Stimulated activated CD4-positive, alpha-beta T cell treated with anti-CD3 and anti-CD28 coated beads, Interleukin-12 subunit alpha, Interleukin-12 subunit beta, amount 100 ng/mL, for 48 hours (primary cell): ENCODE data around the gene ATF5.
"Not testable (repeated sequence)": the region's sequence is repeated elsewhere in the genome, so short reads cannot be mapped to it uniquely, and the experiment has no call there.

Experiments used
- DNase-seq, 3 donors: peaks; one replicate each; pipeline ENCODE4 v3.0.0-alpha.2; 2020; ENCODE audit warnings: low read depth in 2 of 3, low spot score in 1 of 3

ATF5 gene

DNA sequence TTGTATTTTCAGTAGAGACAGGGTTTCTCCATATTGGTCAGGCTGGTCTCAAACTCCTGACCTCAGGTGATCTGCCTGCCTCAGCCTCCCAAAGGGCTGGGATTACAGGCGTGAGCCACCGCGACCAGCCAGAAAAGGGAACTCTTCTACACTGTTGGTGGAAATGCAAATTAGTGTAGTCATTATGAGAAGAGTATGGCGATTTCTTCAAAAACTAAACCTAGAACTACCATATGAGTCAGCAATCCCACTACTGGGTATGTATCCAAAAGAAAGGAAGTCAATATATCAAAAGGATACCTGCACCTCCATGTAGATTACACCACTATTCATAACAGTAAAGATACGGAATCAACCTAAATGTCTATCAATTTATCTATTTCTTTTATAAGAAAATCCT lies 15.6 kb downstream of the ATF5 start:
- not testable (repeated sequence) for DNase-seq

DNA sequence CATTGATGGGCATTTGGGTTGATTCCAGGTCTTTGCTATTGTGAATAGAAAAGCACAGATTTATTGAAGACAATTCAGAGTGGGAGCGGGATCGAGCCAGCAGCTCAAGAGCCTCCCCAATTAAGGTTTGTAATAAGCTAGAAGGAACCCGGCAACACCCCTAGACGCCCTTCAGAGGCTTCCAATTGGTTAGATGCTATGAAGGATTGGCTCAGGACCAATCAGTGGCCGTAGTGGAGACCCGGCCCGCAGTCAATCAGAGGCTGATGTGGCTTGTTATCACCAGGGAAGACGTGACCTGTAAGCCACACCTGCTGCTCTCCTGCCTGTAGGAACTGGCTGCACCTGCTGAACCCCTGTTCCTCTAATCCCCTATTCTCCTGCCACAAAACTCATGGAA lies 17.4 kb downstream of the ATF5 start:
- no peak for DNase-seq

DNA sequence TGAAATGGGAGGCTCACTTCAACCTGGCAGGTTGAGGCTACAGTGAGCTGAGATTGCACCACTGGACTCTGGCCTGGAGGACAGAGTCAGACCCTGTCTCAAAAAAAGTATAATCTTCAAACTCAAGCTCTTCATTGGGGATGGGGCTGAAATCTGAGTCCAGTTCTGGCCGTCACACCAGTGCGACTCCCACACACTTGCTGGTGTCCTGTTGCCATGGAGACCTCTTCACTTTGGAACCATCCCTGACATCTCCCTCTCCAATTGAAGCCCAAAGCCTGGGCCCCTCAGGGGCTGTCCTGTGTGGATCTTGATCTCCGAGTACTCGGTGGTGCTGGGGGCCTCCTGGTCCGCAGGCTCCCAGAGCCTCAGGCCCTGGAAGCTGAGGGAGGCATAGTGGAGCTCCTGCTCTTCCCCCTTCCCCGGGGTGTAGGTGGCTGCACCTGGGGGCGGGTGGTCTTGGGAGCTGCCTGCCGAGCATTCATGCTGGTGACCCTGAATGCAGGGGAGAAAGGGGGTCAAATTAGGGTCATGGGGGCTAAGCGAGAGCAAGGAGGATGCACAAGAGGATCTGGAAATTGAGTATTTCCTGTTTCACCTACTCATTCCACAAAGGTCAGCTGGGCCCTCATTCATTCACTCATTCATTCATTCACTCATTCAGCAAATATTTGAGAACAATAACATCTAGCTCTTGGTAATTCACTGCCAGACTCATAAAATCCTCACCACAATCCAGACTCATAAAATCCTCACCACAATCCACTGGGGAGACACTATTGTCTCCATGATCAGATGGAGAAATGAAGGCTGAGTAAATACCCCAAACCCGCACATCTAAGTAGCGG lies 21.0 kb downstream of the ATF5 start:
- no peak for DNase-seq

DNA sequence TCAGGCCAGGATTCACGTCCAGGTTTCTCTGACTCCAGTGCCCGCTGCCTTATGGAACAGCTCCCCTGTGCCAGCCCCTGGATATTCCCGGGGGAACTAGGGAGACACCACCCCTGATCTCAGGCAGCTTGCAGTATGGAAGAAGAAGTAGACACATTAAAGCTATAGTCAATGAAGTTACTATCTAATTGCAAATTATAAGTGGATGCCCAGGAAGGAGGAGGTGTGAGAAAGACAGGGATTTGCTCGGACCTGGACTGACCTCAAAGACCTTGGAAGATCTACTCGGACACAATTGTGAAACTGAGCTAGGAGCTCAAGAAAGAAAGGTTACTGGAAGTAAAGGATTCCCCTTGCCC lies 21.6 kb downstream of the ATF5 start:
- no peak for DNase-seq

DNA sequence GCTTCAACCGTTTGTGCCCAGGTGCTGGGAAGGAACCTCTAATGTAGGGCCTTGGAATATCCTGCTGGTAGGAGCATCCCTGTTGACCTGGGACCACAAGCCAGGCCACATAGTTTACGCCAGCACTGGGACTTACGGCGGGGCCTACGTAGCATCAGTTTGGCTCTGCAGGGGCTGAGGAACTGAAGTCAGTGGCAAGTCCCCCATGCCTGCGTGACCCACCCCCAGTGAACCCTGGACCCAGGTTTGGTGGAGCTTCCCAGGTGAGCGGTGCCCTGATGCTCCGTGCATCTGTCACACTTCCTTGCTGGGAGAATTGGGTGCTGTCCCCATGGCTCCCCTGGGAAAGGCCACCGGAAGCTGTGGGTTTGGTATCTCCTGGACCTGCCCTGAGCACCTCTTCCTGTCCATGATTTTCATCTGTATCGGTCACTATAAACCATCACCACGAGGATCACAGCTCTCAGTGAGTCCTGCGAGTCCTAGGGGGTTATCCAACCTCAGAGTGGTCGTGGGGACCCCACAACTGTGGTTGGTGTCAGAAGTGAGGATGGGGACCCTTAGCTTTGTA lies 22.0 kb downstream of the ATF5 start:
- no peak for DNase-seq

DNA sequence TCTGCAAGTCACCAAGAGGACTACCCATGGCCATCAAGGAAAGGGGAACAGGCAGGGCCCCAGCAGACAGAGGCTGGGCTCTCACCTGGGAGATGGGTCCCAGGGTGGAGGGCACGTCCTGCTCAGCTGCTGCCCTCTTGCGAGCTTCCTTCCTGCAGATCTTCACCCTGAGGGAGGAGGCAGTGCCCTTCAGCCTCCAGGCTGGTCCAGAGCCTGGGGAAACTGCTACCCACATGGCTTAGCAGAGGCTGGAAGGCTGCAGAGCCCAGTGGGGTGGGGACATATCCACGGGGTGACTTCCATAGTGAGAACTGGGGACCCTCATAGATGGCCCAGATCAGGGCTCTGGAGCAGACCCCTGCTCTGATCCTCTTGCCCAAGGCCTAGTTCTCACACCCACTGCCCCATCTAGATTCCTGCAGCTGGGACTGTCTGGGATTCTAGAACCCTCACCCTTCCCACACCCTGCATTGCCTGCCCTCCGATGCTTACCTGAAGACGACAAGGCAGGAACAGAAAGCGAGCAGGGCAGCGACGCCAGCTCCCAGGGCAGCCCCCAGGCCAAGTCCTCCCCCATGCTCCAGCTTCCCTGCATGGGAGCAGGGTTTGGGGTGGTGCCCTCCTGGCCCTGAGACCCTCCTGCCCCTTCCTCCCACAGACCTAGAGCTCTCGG lies 22.9 kb downstream of the ATF5 start:
- DNase-seq: no peak

- no peak for DNase-seq
These were observed 23.5 kb downstream of the ATF5 start for GRCh38 chr19:49952479-49952836.

GRCh38 chr19:49952906-49953305 lies 23.9 kb downstream of the ATF5 start:
- DNase-seq: no peak

GRCh38 chr19:49953416-49953815 lies 24.4 kb downstream of the ATF5 start:
- no peak for DNase-seq

- no peak for DNase-seq
These were observed 25.3 kb downstream of the ATF5 start for GRCh38 chr19:49954092-49954829.

- DNase-seq: no peak
These were observed 25.9 kb downstream of the ATF5 start for GRCh38 chr19:49954933-49955332.

DNA sequence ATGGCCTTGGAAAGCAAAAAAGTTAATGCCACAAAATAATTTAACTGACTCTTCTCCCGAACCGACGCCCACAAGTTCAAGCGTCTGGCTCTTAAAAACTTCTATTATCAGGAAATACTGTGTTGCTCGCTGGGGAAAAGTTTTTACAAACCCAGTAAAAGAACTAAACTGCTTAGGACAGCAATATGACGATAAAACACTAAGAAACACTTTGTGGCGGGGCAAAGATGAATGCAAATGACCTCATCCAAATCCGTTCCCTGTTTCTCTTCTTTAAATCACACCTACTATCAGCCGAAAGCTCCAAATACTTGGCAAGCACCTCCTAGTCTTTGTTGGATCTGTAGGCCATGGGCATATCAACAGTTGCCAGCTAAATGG lies 27.1 kb downstream of the ATF5 start:
- DNase-seq: no peak

DNA sequence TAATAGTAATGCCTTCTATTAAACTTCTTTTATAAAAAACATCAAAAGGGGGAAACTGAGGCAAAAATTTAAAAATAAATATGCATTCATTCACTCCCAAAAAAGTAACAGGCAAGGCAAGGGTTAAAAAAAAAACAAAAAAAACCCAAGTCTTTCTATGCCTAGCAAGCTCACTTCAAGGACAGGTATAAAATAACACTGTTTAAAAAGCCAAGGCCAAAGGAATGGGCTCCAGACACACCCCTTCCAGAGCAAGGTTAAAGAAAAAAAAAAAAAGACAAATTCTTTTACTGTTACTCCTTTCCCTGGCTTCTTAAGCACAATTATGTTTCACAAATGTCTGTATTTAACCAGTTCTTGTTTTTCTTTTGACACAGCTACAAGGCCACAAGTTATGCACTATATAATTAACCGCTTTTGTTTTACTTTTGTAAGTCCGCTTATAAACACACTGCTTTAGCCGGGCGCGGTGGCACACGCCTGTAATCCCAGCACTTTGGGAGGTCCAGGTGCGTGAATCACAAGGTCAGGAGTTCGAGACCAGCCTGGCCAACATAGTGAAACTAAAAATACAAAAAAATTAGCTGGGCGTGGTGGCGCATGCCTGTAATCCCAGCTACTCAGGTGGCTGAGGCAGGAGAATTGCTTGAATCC lies 28.4 kb downstream of the ATF5 start:
- no peak for DNase-seq

DNA sequence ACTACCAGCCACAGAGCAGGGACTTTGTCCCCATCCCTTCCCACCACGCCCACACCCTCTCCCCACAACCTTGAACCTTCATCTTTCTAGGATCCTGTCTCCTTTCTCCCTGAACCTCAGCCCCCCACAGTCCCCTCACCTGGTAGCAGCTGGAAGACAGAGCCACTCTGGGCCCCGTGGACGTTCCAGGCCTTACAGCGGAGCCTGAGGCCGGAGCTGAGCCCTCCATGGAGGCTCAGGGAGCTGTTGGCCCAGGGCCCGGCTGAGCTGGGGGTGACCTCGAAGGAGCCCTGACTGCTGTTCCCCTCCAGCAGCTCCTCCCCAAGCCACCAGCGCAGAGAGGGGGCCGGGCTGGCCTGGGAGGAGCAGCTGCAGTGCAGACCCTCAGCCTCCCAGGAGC lies 29.1 kb downstream of the ATF5 start:
- not testable (repeated sequence) for DNase-seq

DNA sequence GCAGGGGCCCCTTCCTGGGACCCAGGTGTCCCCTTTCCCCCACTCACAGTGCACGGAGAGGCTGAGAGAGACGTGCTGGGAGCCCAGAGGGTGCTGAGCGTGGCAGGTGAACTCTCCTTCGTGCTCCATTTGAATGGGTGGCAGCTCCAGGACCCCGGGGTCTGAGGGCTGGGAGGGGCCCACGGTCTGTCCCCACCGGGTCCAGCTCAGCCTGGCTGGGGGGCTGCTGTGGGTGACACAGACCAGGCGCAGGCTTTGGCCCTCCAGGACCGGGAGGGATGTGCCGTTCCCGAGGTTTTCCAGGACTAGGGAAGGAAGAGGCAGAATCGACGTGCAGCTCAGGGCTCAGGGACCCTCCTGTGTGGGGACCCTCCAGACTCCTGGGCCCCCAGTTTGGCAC lies 29.6 kb downstream of the ATF5 start:
- DNase-seq: not testable (repeated sequence)

- not testable (repeated sequence) for DNase-seq
These were observed 30.9 kb downstream of the ATF5 start for GRCh38 chr19:49959892-49960291.

DNA sequence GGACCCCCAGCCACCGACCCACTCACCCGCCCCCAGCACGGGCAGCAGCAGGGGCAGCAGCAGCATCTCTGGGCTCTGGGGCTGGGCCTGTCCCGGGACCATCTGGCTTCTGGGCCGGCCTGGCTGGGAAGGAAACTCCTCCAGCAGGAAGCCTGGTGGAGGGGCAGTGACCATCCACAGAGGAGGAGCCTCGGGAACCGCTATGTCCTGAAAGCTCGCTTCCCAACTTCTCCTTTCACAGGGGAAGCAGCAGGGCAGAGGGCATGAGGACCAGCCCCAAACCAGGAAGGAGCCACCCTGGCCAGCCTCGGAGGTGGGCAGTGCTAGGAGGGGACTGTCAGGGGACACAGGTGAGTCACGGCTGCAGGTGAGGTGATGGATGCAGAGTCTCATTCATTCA lies 32.0 kb downstream of the ATF5 start, which contains the start of gene SIGLEC11:
Gene SIGLEC11, minus strand, starts transcription at position 193 of the 400 bp plus-strand sequence. Its CDS starts 91 bp downstream, at position 102.
- DNase-seq: not testable (repeated sequence)

DNA sequence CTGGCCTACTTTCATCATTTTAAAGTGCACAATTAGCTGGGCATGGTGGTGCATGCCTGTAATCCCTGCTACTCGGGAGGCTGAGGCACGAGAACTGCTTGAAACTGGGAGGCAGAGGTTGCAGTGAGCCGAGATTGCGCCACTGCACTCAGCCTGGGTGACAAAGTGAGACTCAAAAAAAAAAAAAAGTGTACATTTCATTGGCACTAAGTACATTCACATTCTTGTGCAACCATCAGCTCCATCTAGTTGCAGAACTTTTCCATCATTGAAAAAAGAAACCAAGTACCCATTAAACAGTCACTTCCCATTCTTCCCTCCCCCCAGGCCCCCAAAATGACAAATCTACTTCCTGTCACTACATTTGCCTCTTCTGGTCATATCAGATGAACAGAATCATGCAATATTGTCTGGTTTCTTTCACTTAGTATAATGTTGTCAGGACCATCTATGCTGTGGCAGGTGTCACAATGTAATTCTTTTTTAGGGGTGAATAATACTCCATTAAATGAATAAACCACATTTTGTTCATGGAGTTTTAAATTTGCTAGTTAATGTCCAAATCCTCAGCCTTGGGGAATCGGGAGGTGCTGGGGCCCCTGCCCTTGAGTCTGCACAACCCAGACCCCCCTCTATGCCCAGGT lies 39.4 kb downstream of the ATF5 start:
- DNase-seq: no peak

DNA sequence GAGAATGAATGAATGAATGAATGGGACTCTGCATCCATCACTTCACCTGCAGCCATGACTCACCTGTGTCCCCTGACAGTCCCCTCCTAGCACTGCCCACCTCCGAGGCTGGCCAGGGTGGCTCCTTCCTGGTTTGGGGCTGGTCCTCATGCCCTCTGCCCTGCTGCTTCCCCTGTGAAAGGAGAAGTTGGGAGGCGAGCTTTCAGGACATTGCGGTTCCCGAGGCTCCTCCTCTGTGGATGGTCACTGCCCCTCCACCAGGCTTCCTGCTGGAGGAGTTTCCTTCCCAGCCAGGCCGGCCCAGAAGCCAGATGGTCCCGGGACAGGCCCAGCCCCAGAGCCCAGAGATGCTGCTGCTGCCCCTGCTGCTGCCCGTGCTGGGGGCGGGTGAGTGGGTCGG lies 40.4 kb downstream of the ATF5 start:
- DNase-seq: not testable (repeated sequence)

GRCh38 chr19:49971991-49972411 lies 43.0 kb downstream of the ATF5 start:
- DNase-seq: no peak

DNA sequence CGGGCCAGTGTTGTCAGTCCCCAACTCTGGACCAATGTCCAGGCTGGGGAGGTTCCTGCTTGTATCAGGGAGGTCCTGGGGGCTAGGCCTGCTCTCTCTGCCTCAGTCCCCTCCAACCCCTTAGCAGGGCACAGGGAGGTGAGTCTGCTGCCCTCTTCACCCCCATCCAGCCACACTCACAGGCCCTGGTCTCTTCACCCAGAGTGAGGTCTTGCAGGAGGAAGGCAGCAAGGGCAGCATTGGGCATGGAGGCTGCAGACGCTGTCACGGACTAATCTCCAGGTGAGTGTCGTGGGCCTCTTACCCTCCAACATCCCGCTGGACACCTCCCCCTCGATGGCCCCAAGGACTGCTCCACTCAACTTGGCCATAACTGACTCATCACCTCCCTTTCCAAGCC lies 43.8 kb downstream of the ATF5 start:
- no peak for DNase-seq
